ENCODE results near the gene ARL4D.

DNA sequence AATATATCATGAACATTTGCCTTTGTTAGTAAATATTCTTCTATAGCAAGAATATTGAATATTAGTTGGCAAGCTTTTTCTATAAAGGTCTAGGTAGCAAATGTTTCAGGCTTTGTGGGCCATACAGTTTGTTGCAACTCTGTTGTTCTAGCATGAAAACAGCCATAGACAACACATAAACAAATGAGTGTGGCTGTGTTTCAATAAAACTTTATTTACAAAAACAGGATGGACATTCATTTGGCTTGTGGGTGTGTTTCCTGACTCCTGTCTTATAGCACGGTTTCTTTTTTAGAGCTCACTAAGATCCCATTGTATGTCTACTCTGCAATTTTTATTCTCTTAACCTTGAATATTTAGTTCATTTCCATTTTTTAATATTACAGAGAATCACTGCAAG lies 39.0 kb downstream of the ARL4D start:
- TF ChIP-seq, protein P1, sequence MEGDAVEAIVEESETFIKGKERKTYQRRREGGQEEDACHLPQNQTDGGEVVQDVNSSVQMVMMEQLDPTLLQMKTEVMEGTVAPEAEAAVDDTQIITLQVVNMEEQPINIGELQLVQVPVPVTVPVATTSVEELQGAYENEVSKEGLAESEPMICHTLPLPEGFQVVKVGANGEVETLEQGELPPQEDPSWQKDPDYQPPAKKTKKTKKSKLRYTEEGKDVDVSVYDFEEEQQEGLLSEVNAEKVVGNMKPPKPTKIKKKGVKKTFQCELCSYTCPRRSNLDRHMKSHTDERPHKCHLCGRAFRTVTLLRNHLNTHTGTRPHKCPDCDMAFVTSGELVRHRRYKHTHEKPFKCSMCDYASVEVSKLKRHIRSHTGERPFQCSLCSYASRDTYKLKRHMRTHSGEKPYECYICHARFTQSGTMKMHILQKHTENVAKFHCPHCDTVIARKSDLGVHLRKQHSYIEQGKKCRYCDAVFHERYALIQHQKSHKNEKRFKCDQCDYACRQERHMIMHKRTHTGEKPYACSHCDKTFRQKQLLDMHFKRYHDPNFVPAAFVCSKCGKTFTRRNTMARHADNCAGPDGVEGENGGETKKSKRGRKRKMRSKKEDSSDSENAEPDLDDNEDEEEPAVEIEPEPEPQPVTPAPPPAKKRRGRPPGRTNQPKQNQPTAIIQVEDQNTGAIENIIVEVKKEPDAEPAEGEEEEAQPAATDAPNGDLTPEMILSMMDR (IDR thresholded peaks at IDR 0.05; ENCODE audit: extremely low read depth in 1 of 2, insufficient read depth in 1 of 2, low read depth in 1 of 2, low read length in 2 of 2) = no peak
- no peak for TF ChIP-seq EZH2 (IDR thresholded peaks at IDR 0.05; ENCODE audit: borderline replicate concordance, low read depth, low read length, severe bottlenecking)
- no peak for TF ChIP-seq POLR2AphosphoS5 (IDR thresholded peaks at IDR 0.05; ENCODE audit: insufficient read depth, low read depth, low read length)

All from endothelial cell of umbilical vein (primary cell).